HCT116 (cell line): Measurements from ENCODE around the gene LIN7A.

Experiments
- CTCF ChIP-seq, 3 experiments: fragments of 200-600 bp in 1 of 3; sonication (generic) in 1 of 3; IDR thresholded peaks in 2 of 3; conservative IDR thresholded peaks in 1 of 3; 2 replicates each; pipeline ENCODE4 v1.5.1; 2012 to 2017; ENCODE audit warnings: low read depth in 2 of 3, low read length in 2 of 3, antibody characterized with exemption in 1 of 3, borderline replicate concordance in 1 of 3, control low read depth in 1 of 3, mild to moderate bottlenecking in 1 of 3, mixed read lengths in 1 of 3, mixed run types in 1 of 3, moderate library complexity in 1 of 3; ENCODE audit not compliant: insufficient read depth in 1 of 3
- EZH2 ChIP-seq: fragments of 200-600 bp; sonication (generic); IDR thresholded peaks from 2 replicates; pipeline ENCODE4 v1.6.1; 2017; ENCODE audit warnings: antibody characterized with exemption, mixed run types
- MAX ChIP-seq: IDR thresholded peaks from 2 replicates; pipeline ENCODE4 v1.6.1; 2012
- POLR2AphosphoS5 ChIP-seq: IDR thresholded peaks from 2 replicates; pipeline ENCODE4 v1.6.1; 2011; ENCODE audit warnings: mild to moderate bottlenecking, low read depth, low read length, moderate library complexity
- REST ChIP-seq: IDR thresholded peaks from 2 replicates; pipeline ENCODE4 v1.6.1; 2012; ENCODE audit warnings: low read depth

- no peak for TF ChIP-seq REST
- TF ChIP-seq EZH2 = no peak
- TF ChIP-seq MAX = no peak
- TF ChIP-seq POLR2AphosphoS5 = no peak
- no peak for TF ChIP-seq CTCF (IDR thresholded peaks at IDR 0.05 in 2 of 3, conservative IDR thresholded peaks at IDR 0.05 in 1 of 3; ENCODE audit: borderline replicate concordance in 1 of 3, insufficient read depth in 1 of 3, low read depth in 2 of 3, low read length in 2 of 3)
Observed at GRCh38 chr12:80857311-80857710, 80.4 kb downstream of the LIN7A start.
